Measurements from ENCODE around the gene IL33. TPM values are rescaled to one million over a fixed set of nuclear protein-coding genes. Genes with fewer than 3 reads are reported as not detected.

IL33 gene
- total RNA-seq, 1 donor from 2014 or later = not detected

GRCh38 chr9:6200761-6201160, 14.8 kb upstream of the IL33 start:
- DNase-seq (ENCODE audit: low read depth, low spot score) = no peak
- Mint-ChIP-seq H3K4me1 (no peaks in the 10 kb centered on the region), H3K36me3 (ENCODE audit: low read depth) (no peaks in the 10 kb centered on the region), H3K27me3 (ENCODE audit: low read depth) (peaks cover 11% of the 10 kb centered on the region), H3K9me3 (peaks cover 4% of the 10 kb centered on the region), H3K4me3 (no peak overlapping the region), H3K27ac (ENCODE audit: unreplicated experiment) (no peak overlapping the region)
- no peak for TF ChIP-seq CTCF (conservative IDR thresholded peaks at IDR 0.05)

- no peak overlapping the region for H3K4me3 Mint-ChIP-seq
- H3K4me1 Mint-ChIP-seq = no peaks in the 10 kb centered on the region
- no peak overlapping the region for H3K27ac Mint-ChIP-seq (ENCODE audit: unreplicated experiment)
- H3K27me3 Mint-ChIP-seq (ENCODE audit: low read depth) = peaks cover 5% of the 10 kb centered on the region
- H3K9me3 Mint-ChIP-seq = peaks cover 17% of the 10 kb centered on the region
- TF ChIP-seq CTCF (conservative IDR thresholded peaks at IDR 0.05) = no peak
- DNase-seq (ENCODE audit: low read depth, low spot score) = no peak
- H3K36me3 Mint-ChIP-seq (ENCODE audit: low read depth) = no peaks in the 10 kb centered on the region
Measured at GRCh38 chr9:6209966-6210365, 5.6 kb upstream of the IL33 start.

GRCh38 chr9:6212722-6213375, 2.8 kb upstream of the IL33 start:
- Mint-ChIP-seq H3K36me3 (ENCODE audit: low read depth) (no peaks in the 10 kb centered on the region), H3K27me3 (ENCODE audit: low read depth) (no peaks in the 10 kb centered on the region), H3K4me3 (no peak overlapping the region), H3K27ac (ENCODE audit: unreplicated experiment) (no peak overlapping the region), H3K4me1 (peaks cover 4% of the 10 kb centered on the region), H3K9me3 (peaks cover 10% of the 10 kb centered on the region)
- DNase-seq (ENCODE audit: low read depth, low spot score) = no peak
- TF ChIP-seq CTCF (conservative IDR thresholded peaks at IDR 0.05) = no peak

- Mint-ChIP-seq H3K27ac (ENCODE audit: unreplicated experiment) (no peak overlapping the region), H3K4me1 (peaks cover 10% of the 10 kb centered on the region), H3K36me3 (ENCODE audit: low read depth) (no peaks in the 10 kb centered on the region), H3K4me3 (no peak overlapping the region), H3K9me3 (peaks cover 9% of the 10 kb centered on the region), H3K27me3 (ENCODE audit: low read depth) (no peaks in the 10 kb centered on the region)
- no peak for TF ChIP-seq CTCF (conservative IDR thresholded peaks at IDR 0.05)
- no peak for DNase-seq (ENCODE audit: low read depth, low spot score)
Measured at GRCh38 chr9:6214434-6214833, 1.2 kb upstream of the IL33 start.

GRCh38 chr9:6214903-6215302, 704 bp upstream of the IL33 start:
- peaks cover 7% of the 10 kb centered on the region for H3K9me3 Mint-ChIP-seq
- peaks cover 10% of the 10 kb centered on the region for H3K4me1 Mint-ChIP-seq
- TF ChIP-seq CTCF (conservative IDR thresholded peaks at IDR 0.05) = no peak
- H3K36me3 Mint-ChIP-seq (ENCODE audit: low read depth) = no peaks in the 10 kb centered on the region
- no peaks in the 10 kb centered on the region for H3K27me3 Mint-ChIP-seq (ENCODE audit: low read depth)
- DNase-seq (ENCODE audit: low read depth, low spot score) = no peak
- no peak overlapping the region for H3K4me3 Mint-ChIP-seq
- H3K27ac Mint-ChIP-seq (ENCODE audit: unreplicated experiment) = no peak overlapping the region

Data from neural crest cell (in vitro differentiated cells).